Sigmoid colon (tissue), 4 donors: ENCODE results near the gene SLC25A24.

Source experiments
- CTCF ChIP-seq, 4 experiments: fragments of 450-650 bp in 3 of 4; fragments of 200-600 bp in 1 of 4; IDR thresholded peaks; one replicate each; pipeline ENCODE4 v1.5.1; 2016 to 2019; ENCODE audit warnings: antibody characterized with exemption in 4 of 4, mild to moderate bottlenecking in 3 of 4, moderate library complexity in 2 of 4
- EP300 ChIP-seq, 4 donors: sonication (generic); formaldehyde crosslinking; IDR thresholded peaks; one replicate each; pipeline ENCODE4 v1.6.1; 2017; ENCODE audit warnings: antibody characterized with exemption in 4 of 4
- POLR2A ChIP-seq, 2 donors: fragments of 450-650 bp; IDR thresholded peaks; one replicate each; pipeline ENCODE4 v1.6.1; 2016; ENCODE audit warnings: antibody characterized with exemption in 2 of 2, mild to moderate bottlenecking in 2 of 2, moderate library complexity in 2 of 2

- no peak for TF ChIP-seq CTCF (IDR thresholded peaks at IDR 0.05)
- no peak for TF ChIP-seq EP300 (IDR thresholded peaks at IDR 0.05)
- no peak for TF ChIP-seq POLR2A (IDR thresholded peaks at IDR 0.05)
Observed at GRCh38 chr1:108201687-108202086, 1.5 kb upstream of the SLC25A24 start.
